COLO829 (cell line): ENCODE data around the gene MYO10.
A peak's percentile ranks its signal among the peaks of the same experiment; 100 is the strongest.
"Not testable (repeated sequence)": the region's sequence is repeated elsewhere in the genome, so short reads cannot be mapped to it uniquely, and the experiment has no call there.

Source experiments
- DNase-seq: peaks from one replicate; pipeline ENCODE4 v3.0.0; 2012; ENCODE audit warnings: low spot score

The MYO10 gene

GRCh38 chr5:16862777-16863176 is 73.3 kb downstream of the MYO10 start:
- DNase-seq, result no peak

- DNase-seq, result no peak
Observed at GRCh38 chr5:16859346-16859745, 76.7 kb downstream of the MYO10 start.

GRCh38 chr5:16858151-16858550 is 77.9 kb downstream of the MYO10 start:
- no peak for DNase-seq

GRCh38 chr5:16857635-16858034 is 78.5 kb downstream of the MYO10 start:
- DNase-seq, result no peak

- DNase-seq, result no peak
Observed at GRCh38 chr5:16856531-16856930, 79.6 kb downstream of the MYO10 start.

GRCh38 chr5:16855898-16856297 is 80.2 kb downstream of the MYO10 start:
- no peak for DNase-seq

DNA sequence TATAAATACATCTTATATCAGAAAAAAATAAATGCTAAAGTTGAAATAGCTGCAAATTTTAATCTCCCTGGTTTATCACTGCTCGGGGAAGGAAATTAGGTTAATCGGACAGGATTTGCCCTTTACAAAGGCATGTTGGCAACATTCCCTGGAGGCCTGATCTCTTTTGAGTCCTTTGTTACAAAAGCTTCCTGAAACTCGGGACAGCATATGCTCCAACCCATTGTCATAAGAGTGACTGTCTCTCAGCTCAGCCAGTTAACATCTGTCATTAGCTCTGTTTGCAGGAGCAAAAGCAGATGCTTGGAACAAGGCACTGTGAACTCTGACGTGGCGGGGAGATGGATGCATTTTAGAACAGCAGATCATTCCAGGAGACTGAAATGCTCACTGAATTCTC is 80.6 kb downstream of the MYO10 start:
- no peak for DNase-seq

DNA sequence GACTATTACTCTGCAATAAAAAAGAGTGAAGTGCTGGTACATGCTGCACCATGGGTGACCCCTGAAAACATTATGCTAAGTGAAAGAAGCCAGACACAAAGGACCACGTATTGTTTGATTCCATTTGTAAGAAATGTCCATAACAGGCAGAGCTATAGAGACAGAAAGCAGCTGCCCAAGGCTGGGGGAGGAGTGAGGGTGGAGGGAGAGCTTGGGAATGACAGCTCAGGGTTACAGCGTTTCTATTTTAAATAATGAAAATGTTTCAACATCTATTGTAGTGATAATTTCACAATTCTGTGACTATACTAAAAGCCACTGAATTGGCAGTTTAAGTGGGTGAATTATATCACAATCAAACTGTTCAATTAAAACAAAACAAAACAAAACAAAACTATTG is 81.7 kb downstream of the MYO10 start:
- no peak for DNase-seq

GRCh38 chr5:16853518-16853917 is 82.6 kb downstream of the MYO10 start:
- DNase-seq, result no peak

DNA sequence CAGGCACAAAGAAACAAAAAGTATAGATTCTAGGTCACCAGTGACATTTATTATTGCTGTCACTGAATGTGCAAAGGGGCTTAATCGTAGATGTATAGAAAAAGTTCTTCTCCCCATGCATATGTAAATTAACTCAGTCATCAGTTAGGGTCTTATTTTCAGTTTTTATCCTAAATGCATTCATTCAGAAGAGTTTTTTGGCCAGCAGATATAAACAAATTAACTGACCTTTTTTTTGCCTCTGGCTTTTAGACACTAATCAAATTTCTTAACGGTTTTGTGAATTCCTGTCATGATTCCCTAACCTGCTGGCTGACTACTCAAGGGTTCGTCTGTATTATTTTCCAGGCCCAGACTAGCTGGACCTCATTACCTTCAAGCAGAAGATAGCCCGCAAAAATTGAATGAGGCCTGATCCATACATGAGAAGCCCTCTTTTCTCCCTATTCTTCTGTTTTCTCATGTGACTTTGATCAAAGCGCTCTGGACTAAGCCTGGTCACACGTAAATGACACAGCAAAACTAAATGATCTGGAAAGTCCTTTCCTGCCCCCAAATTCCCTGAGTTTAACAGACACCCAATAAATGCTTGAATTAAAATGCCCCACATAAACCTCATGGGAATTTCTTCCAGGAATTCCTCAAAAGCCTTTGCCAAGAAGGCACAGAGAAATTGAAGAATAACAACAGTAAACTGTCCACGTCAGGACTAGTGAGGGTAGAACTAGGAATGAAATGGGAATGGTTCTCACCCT is 83.7 kb downstream of the MYO10 start:
- peak; percentile 29 for DNase-seq

DNA sequence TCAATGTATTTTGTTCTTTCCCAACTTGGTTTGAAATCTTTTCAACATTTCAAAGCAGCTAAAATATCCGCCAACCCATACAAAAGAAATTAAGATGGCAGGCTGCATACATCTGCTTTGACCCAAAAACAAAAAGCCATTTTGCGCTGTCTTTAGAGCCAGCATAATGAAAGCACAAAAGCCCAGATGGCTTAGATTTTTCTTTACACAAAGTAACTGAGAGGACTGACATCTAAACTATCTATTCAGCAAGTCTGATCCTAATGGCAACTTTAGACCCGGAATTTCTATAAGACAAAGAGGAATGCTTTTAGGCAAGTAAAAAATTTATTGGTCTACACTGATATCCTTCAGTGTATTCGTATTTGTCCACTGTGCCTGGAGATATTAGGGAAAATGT is 86.3 kb downstream of the MYO10 start:
- no peak for DNase-seq

DNA sequence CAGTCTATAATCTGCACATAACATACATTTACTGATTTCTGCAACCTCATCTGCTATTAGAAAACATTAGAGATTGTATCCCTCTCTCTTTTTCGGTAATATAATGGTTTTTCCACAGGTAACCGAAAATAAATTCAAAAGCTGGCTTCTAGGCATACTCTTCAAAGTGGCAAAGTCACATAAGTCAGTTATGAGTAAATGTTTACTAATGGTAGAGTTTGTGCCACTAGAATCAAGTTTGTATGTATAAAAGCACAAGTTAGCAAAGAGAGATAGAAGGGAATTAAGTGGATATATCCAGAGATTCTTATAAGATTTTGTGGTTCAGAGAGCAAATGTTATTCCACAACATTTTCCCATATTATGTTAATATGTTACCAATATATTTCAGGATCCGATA is 86.9 kb downstream of the MYO10 start:
- no peak for DNase-seq

DNA sequence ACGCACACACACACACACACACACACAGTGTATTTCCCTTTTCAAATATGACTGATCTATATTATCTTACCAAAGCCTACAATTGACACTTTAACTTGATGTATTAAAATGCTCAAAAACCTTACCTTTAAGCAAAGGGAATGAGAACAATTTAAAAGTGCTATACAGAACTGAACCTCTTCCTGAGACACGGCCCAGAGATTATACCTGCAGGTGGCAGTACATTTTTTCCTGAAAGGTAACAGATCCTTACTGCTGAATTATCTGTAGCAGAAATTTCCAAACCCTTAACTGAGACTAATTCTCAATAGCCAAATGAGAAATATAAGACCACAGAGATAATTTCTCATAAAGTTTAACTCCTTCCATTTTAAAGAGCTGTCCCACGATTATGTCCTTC is 91.1 kb downstream of the MYO10 start:
- no peak for DNase-seq

GRCh38 chr5:16842896-16843295 is 93.2 kb downstream of the MYO10 start:
- no peak for DNase-seq

DNA sequence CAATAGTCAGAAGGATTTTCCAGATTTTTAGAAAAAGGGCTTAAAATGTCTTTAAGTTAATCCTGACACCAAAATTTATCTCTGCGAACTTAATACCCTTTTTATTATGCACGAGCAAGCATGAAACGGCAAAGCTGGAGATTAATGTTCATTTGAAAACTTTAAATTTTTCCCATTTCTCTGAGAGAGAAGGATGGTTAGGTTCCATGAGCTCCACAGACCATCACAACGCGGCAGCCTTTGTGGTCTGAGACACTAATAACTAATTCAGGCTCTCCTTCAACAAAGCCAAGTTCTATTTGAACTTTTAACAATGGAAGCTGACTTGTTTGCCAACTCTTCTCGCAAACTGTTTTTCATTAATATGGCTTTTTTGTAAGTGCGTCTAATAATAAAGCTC is 94.7 kb downstream of the MYO10 start:
- no peak for DNase-seq

DNA sequence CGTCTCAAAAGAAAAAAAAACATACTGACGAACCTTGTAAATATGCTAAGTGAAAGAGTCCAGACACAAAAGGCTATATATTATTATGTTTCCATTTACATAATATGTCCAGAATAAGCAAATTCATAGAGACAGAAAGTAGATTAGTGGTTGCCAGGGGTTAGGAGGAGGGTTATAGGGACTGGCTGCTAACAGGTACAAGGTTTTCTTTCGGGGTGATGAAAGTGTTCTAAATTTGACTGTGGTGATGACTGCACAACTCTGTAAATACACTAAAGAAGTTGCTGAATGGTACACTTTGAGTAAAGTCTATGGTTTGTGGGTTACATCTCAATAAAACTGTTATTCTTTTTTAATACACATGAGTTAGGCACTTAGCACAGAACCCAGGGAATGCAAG is 98.8 kb downstream of the MYO10 start:
- no peak for DNase-seq

GRCh38 chr5:16834029-16834428 is 102.1 kb downstream of the MYO10 start:
- DNase-seq, result no peak

DNA sequence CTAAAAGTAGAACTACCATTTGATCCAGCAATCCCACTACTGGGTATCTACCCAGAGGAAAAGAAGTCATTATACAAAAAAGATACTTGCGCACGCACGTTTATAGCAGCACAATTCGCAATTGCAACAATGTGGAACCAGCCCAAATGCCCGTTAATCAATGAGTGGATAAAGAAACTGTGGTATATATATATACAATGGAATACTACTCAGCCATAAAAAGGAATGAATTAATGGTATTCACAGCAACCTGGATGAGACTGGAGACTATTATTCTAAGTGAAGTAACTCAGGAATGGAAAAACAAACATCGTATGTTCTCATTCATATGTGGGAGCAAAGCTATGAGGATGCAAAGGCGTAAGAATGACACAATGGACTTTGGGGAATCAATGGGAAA is 104.8 kb downstream of the MYO10 start:
- DNase-seq, result not testable (repeated sequence)

DNA sequence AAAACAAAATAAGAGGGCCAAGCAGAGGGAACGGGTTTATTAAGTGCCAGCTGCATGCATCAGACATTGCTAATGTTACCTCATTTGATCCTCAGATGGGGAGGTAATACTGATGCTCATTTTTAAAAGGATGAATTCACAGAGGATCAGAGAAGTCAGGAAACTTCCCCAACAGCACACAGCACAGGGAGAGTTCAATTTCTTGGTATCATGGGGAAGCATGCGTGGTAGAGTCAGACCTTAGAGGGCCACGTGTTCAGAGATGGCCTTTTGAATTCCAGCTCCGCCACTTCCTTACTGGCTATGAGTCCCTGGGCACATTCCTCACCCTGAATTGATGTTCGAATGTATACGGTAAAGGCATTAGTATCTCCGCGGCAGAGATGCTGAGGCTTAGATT is 108.3 kb downstream of the MYO10 start:
- DNase-seq, result no peak

DNA sequence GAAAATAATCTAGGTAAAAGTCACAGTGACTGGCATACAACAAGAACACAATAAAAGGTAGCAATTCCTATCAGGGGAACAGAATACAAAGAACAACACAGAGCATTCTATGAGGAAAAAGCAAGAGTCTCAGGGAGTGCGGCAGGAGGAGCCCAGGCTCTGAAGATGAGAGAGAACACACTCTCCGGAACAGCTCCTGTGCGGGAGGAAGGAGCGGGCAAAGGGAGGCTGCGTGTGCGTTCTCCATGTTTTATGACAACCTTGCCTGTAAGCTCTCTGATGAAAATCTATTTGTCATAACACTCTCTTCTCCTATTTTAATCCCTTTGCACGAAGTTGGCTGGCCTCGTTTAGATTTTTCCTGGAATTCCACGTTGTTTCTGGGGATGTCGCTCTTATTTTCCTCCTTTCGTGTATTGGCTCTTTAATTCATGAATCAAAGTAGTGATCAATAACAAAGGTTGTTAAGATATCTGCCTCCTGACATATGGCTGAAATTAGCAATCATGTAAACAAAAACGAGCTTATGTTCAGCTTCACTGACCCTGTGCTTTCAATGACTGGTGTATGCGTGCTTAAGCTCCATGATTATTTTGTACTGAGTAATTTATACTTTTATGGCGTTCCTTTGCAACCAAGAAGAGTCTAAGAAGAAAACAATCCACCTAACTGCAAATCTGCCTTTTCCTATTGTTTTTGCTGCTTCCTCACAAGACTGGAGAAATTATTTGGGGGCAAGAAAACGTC is 109.5 kb downstream of the MYO10 start:
- DNase-seq, result no peak

- no peak for DNase-seq
Observed at GRCh38 chr5:16819522-16820167, 116.4 kb downstream of the MYO10 start.

GRCh38 chr5:16815432-16815831 is 120.7 kb downstream of the MYO10 start:
- no peak for DNase-seq

GRCh38 chr5:16812911-16813310 is 123.2 kb downstream of the MYO10 start:
- no peak for DNase-seq
